LNCAP (cell line): ENCODE measurements around the gene C4orf50.

ENCODE experiments used
- CTCF ChIP-seq: fragments of 450-650 bp; IDR thresholded peaks from 2 replicates; pipeline ENCODE4 v1.5.1; 2017; ENCODE audit warnings: mild to moderate bottlenecking

The C4orf50 gene

GRCh38 chr4:6049985-6050384 is 31.8 kb upstream of the C4orf50 start:
- no peak for TF ChIP-seq CTCF

GRCh38 chr4:6049278-6049677 is 31.0 kb upstream of the C4orf50 start:
- no peak for TF ChIP-seq CTCF

- no peak for TF ChIP-seq CTCF
Observed at GRCh38 chr4:6048537-6048936, 30.3 kb upstream of the C4orf50 start.

GRCh38 chr4:6047130-6047673 is 29.0 kb upstream of the C4orf50 start:
- no peak for TF ChIP-seq CTCF

GRCh38 chr4:6046526-6047129 is 28.4 kb upstream of the C4orf50 start:
- no peak for TF ChIP-seq CTCF

- TF ChIP-seq CTCF: peak; percentile 11; the same call in 1 of the 2 replicates
Observed at GRCh38 chr4:6044805-6045204, 26.6 kb upstream of the C4orf50 start.

- no peak for TF ChIP-seq CTCF
Observed at GRCh38 chr4:6044276-6044675, 26.0 kb upstream of the C4orf50 start.

- no peak for TF ChIP-seq CTCF
Observed at GRCh38 chr4:6043843-6044242, 25.6 kb upstream of the C4orf50 start.
